Fibroblast of lung (primary cell): ENCODE results near the gene CARD14. TPM values are rescaled to one million over a fixed set of nuclear protein-coding genes. Genes with fewer than 3 reads are reported as not detected.

Experiments used
- DNase-seq, 2 donors: peaks; one replicate each; pipeline versions ENCODE4 v3.0.0 to v3.0.0-alpha.2; 2010; ENCODE audit warnings: low read depth in 2 of 2
- H2AFZ ChIP-seq: 2 replicates; pipeline ENCODE4 v1.5.1; 2012; ENCODE audit warnings: low read length, control low read depth, inconsistent platforms
- H3K27ac ChIP-seq: 2 replicates; pipeline ENCODE4 v1.5.1; 2011; ENCODE audit warnings: low read length, control low read depth; ENCODE audit not compliant: insufficient read depth
- H3K27me3 ChIP-seq: 2 replicates; pipeline ENCODE4 v1.5.1; 2011; ENCODE audit warnings: mild to moderate bottlenecking, low read length; ENCODE audit not compliant: control insufficient read depth, insufficient read depth
- H3K36me3 ChIP-seq: 2 replicates; pipeline ENCODE4 v1.5.1; 2011; ENCODE audit warnings: low read length; ENCODE audit not compliant: control insufficient read depth, insufficient read depth
- H3K4me1 ChIP-seq: 2 replicates; pipeline ENCODE4 v1.5.1; 2011; ENCODE audit warnings: low read length; ENCODE audit not compliant: control insufficient read depth, insufficient read depth; ENCODE audit errors: extremely low read depth
- H3K4me2 ChIP-seq: 2 replicates; pipeline ENCODE4 v1.5.1; 2011; ENCODE audit warnings: low read length, control low read depth; ENCODE audit not compliant: insufficient read depth; ENCODE audit errors: extremely low read depth
- H3K4me3 ChIP-seq, 4 experiments: fragments of 200-600 bp in 1 of 4; sonication (generic) in 1 of 4; replicated peaks in 1 of 4; 2 replicates each; pipeline ENCODE4 v1.5.1; 2011 to 2016; ENCODE audit warnings: low read length in 4 of 4, low read depth in 3 of 4, mild to moderate bottlenecking in 3 of 4, control low read depth in 2 of 4, inconsistent platforms in 1 of 4, mixed read lengths in 1 of 4; ENCODE audit not compliant: insufficient read depth in 1 of 4; ENCODE audit errors: control extremely low read depth in 1 of 4
- H3K79me2 ChIP-seq: 2 replicates; pipeline ENCODE4 v1.5.1; 2012; ENCODE audit warnings: mild to moderate bottlenecking, low read length, inconsistent platforms; ENCODE audit not compliant: control insufficient read depth, insufficient read depth
- H3K9ac ChIP-seq: 2 replicates; pipeline ENCODE4 v1.5.1; 2011; ENCODE audit warnings: mild to moderate bottlenecking, low read length, control low read depth; ENCODE audit not compliant: insufficient read depth
- H3K9me3 ChIP-seq: 2 replicates; pipeline ENCODE4 v1.5.1; 2012; ENCODE audit warnings: low read depth, low read length; ENCODE audit not compliant: control insufficient read depth, insufficient read depth
- H4K20me1 ChIP-seq: 2 replicates; pipeline ENCODE4 v1.5.1; 2011; ENCODE audit warnings: low read length; ENCODE audit not compliant: control insufficient read depth, insufficient read depth; ENCODE audit errors: extremely low read depth
- CTCF ChIP-seq, 2 donors: IDR thresholded peaks in 1 of 2; conservative IDR thresholded peaks in 1 of 2; 1 replicate in 1 of 2; 2 replicates in 1 of 2; pipeline ENCODE4 v1.5.1; 2011 to 2012; ENCODE audit warnings: low read length in 2 of 2, control low read depth in 1 of 2, inconsistent platforms in 1 of 2, low read depth in 1 of 2, mild to moderate bottlenecking in 1 of 2
- EZH2 ChIP-seq: IDR thresholded peaks from 2 replicates; pipeline ENCODE4 v1.5.1; 2012; ENCODE audit warnings: low read length, control low read depth, mild to moderate bottlenecking; ENCODE audit errors: missing control alignments
- polyA plus RNA-seq, 2 donors: library from polyadenylated mRNA; depleted of rRNA in 1 of 2; stranded (reverse) in 1 of 2; unstranded in 1 of 2; fragments of >200 nt; gene quantifications; 2 replicates each; pipeline ENCODE4 v1.2.1, GENCODE V29; 2011 to 2012; ENCODE audit warnings: missing spikeins in 1 of 2
- total RNA-seq: library from RNA; depleted of rRNA; stranded (reverse); fragments of >200 nt; gene quantifications from 2 replicates; pipeline ENCODE4 v1.2.1, GENCODE V29; 2014

Gene CARD14
- total and polyA plus RNA-seq, 2 donors (not counting 1 experiment from before 2014, with no cell fraction given) = 0.17 TPM; not detected in 1

- Histone ChIP-seq H3K79me2 (peaks cover 1% of the 10 kb centered on the region), H3K4me1 (no peaks in the 10 kb centered on the region), H2AFZ (no peak overlapping the region), H3K36me3 (peaks cover 37% of the 10 kb centered on the region), H3K4me3 (no peak overlapping the region), H3K9me3 (no peaks in the 10 kb centered on the region), H3K27ac (no peak overlapping the region), H3K4me2 (no peak overlapping the region), H3K27me3 (no peaks in the 10 kb centered on the region), H3K9ac (no peak overlapping the region), H4K20me1 (no peaks in the 10 kb centered on the region)
- no peak for TF ChIP-seq EZH2
- TF ChIP-seq CTCF (conservative IDR thresholded peaks at IDR 0.05 in 1 of 2, IDR thresholded peaks at IDR 0.05 in 1 of 2; ENCODE audit: low read depth in 1 of 2, low read length in 2 of 2) = no peak
- DNase-seq = no peak
These were observed 42.7 kb downstream of the CARD14 start for GRCh38 chr17:80212511-80212910.

GRCh38 chr17:80212962-80213642, 43.3 kb downstream of the CARD14 start:
- Histone ChIP-seq H4K20me1 (no peaks in the 10 kb centered on the region), H3K4me1 (no peaks in the 10 kb centered on the region), H3K4me2 (no peak overlapping the region), H3K4me3 (no peak overlapping the region), H3K36me3 (peaks cover 41% of the 10 kb centered on the region), H3K79me2 (peaks cover 4% of the 10 kb centered on the region), H3K9me3 (no peaks in the 10 kb centered on the region), H2AFZ (no peak overlapping the region), H3K9ac (no peak overlapping the region), H3K27me3 (no peaks in the 10 kb centered on the region), H3K27ac (no peak overlapping the region)
- TF ChIP-seq EZH2 (no peak), CTCF (conservative IDR thresholded peaks at IDR 0.05 in 1 of 2, IDR thresholded peaks at IDR 0.05 in 1 of 2; ENCODE audit: low read depth in 1 of 2, low read length in 2 of 2) (no peak)
- DNase-seq = no peak

- Histone ChIP-seq H3K27me3 (no peaks in the 10 kb centered on the region), H3K4me3 (no peak overlapping the region), H3K79me2 (peaks cover 8% of the 10 kb centered on the region)
These were observed 43.8 kb downstream of the CARD14 start for GRCh38 chr17:80213643-80213975.

More at GRCh38 chr17:80213643-80213975, 43.8 kb downstream of the CARD14 start:
- Histone ChIP-seq H3K4me2 (no peak overlapping the region), H3K9ac (no peak overlapping the region), H3K9me3 (no peaks in the 10 kb centered on the region), H2AFZ (no peak overlapping the region), H3K36me3 (peaks cover 42% of the 10 kb centered on the region), H3K27ac (no peak overlapping the region), H3K4me1 (no peaks in the 10 kb centered on the region), H4K20me1 (no peaks in the 10 kb centered on the region)
- DNase-seq = no peak
- TF ChIP-seq CTCF (conservative IDR thresholded peaks at IDR 0.05 in 1 of 2, IDR thresholded peaks at IDR 0.05 in 1 of 2; ENCODE audit: low read depth in 1 of 2, low read length in 2 of 2) = no peak
- no peak for TF ChIP-seq EZH2
